PC-3 (cell line): ENCODE results near the gene PADI4. TPM values are rescaled to one million over a fixed set of nuclear protein-coding genes. Genes with fewer than 3 reads are reported as not detected.

Source experiments
- ATAC-seq: fragments of 200-7000 bp; cut with Tn5 transposase; 2 replicates; pipeline ENCODE4 v1.9.1; 2020; ENCODE audit warnings: mild to moderate bottlenecking, moderate library complexity
- Bru-seq: library from RNA; stranded (reverse); fragments of 400-500 nt; gene quantifications from one replicate; lab custom pipeline; 2021; lab: Mats Ljungman, UMichigan
- BruChase-seq, 2 experiments: library from RNA; stranded (reverse); fragments of 400-500 nt; gene quantifications; one replicate each; lab custom pipeline; 2021; lab: Mats Ljungman, UMichigan
- BruUV-seq: library from RNA; stranded (reverse); fragments of 400-500 nt; replicated peaks from 2 replicates; lab custom pipeline; 2021; lab: Mats Ljungman, UMichigan
- CTCF ChIA-PET: fragments of 300-600 bp; sonication (Branson Sonifier 250); formaldehyde crosslinking; loops from one replicate; lab custom pipeline; 2022; ENCODE audit warnings: antibody characterized with exemption; lab: Charles Lee
- POLR2A ChIA-PET: fragments of 300-600 bp; sonication (Branson Sonifier 250); formaldehyde crosslinking; loops from one replicate; lab custom pipeline; 2022; ENCODE audit warnings: antibody characterized with exemption; ENCODE audit not compliant: unreplicated experiment; lab: Charles Lee
- DNase-seq: peaks from one replicate; pipeline ENCODE4 v3.0.0-alpha.2; 2015
- H2AFZ ChIP-seq: fragments of 300-600 bp; sonication (generic); 2 replicates; pipeline ENCODE4 v1.6.0; 2016; ENCODE audit warnings: antibody characterized with exemption, low read length
- H3F3A ChIP-seq: fragments of 300-600 bp; sonication (generic); one replicate; pipeline ENCODE4 v1.6.0; 2017; ENCODE audit warnings: antibody characterized with exemption, low read length, control low read depth, mild to moderate bottlenecking; ENCODE audit not compliant: unreplicated experiment
- H3K27ac ChIP-seq: fragments of 300-600 bp; sonication (generic); 2 replicates; pipeline ENCODE4 v1.5.1; 2016; ENCODE audit warnings: mild to moderate bottlenecking, low read length
- H3K27me3 ChIP-seq: fragments of 300-600 bp; sonication (generic); 2 replicates; pipeline ENCODE4 v1.6.1; 2016; ENCODE audit warnings: low read length, mixed read lengths
- H3K36me3 ChIP-seq: fragments of 300-600 bp; sonication (generic); 2 replicates; pipeline ENCODE4 v1.6.1; 2016; ENCODE audit warnings: low read depth, mixed run types, low read length, mixed read lengths
- H3K4me1 ChIP-seq: fragments of 300-600 bp; sonication (generic); 2 replicates; pipeline ENCODE4 v1.5.1; 2016; ENCODE audit warnings: low read length; ENCODE audit not compliant: insufficient read depth
- H3K4me2 ChIP-seq: fragments of 300-600 bp; sonication (generic); 2 replicates; pipeline ENCODE4 v1.6.0; 2016; ENCODE audit warnings: low read length
- H3K4me3 ChIP-seq: fragments of 300-600 bp; sonication (generic); 2 replicates; pipeline ENCODE4 v1.5.1; 2016; ENCODE audit warnings: mild to moderate bottlenecking, low read length, mixed read lengths
- H3K79me2 ChIP-seq: fragments of 300-600 bp; sonication (generic); 2 replicates; pipeline ENCODE4 v1.6.1; 2017; ENCODE audit warnings: low read length, mixed read lengths
- H3K9ac ChIP-seq: fragments of 300-600 bp; sonication (generic); 2 replicates; pipeline ENCODE4 v1.6.0; 2016; ENCODE audit warnings: mild to moderate bottlenecking, low read length
- H3K9me2 ChIP-seq: fragments of 300-600 bp; sonication (generic); replicated peaks from 2 replicates; pipeline ENCODE4 v1.6.1; 2016; ENCODE audit warnings: mixed run types, low read length, mixed read lengths
- H3K9me3 ChIP-seq: fragments of 300-600 bp; sonication (generic); 2 replicates; pipeline ENCODE4 v1.6.1; 2016; ENCODE audit warnings: low read length, mixed read lengths
- H4K20me1 ChIP-seq: fragments of 300-600 bp; sonication (generic); 2 replicates; pipeline ENCODE4 v1.6.1; 2016; ENCODE audit warnings: low read length, mixed read lengths
- CTCF ChIP-seq: fragments of 300-600 bp; sonication (generic); conservative IDR thresholded peaks from 2 replicates; pipeline ENCODE4 v1.5.1; 2017; ENCODE audit warnings: antibody characterized with exemption, low read depth, mild to moderate bottlenecking, low read length
- EZH2 ChIP-seq: fragments of 300-600 bp; sonication (generic); IDR thresholded peaks from one replicate; pipeline ENCODE4 v1.6.1; 2017; ENCODE audit warnings: antibody characterized with exemption, mild to moderate bottlenecking, low read length; ENCODE audit not compliant: unreplicated experiment
- EZH2phosphoT487 ChIP-seq: fragments of 300-600 bp; sonication (generic); IDR thresholded peaks from 2 replicates; pipeline ENCODE4 v1.6.1; 2018; ENCODE audit warnings: mild to moderate bottlenecking, antibody characterized with exemption, low read length, borderline replicate concordance
- intact Hi-C: fragments of 100-400 bp; cut with micrococcal nuclease; formaldehyde crosslinking; loops from 2 replicates; pipeline ENCODE4 v1.9.0; 2023
- long read RNA-seq: library from polyadenylated mRNA; unstranded; transcript quantifications from one replicate; pipeline ENCODE4 v2.0.0, GENCODE V29; 2021; ENCODE audit not compliant: unreplicated experiment
- total RNA-seq: library from RNA; depleted of rRNA; stranded (reverse); fragments of >200 nt; gene quantifications from 2 replicates; pipeline ENCODE4 v1.2.3, GENCODE V29; 2014; rRNA removed

PADI4 gene
- total RNA-seq (0.04 and 0.92 TPM in 2 replicates), Bru-seq, nascent RNA (percentile 3 among the genes with signal in this experiment), BruChase-seq, experiment 1, labeled RNA remaining after a 6-hour chase (percentile 7 among the genes with signal in this experiment), BruChase-seq, experiment 2, labeled RNA remaining after a 2-hour chase (not detected)
- long read RNA-seq: 0 reads

GRCh38 chr1:17307946-17308345 is at the start of gene PADI4:
Gene PADI4, plus strand, starts transcription at chr1:17308197. Its CDS starts 26 bp downstream, at chr1:17308223.
- Histone ChIP-seq H3K9me2 (no peaks in the 10 kb centered on the region), H3K79me2 (no peaks in the 10 kb centered on the region), H3K36me3 (no peaks in the 10 kb centered on the region), H2AFZ (no peak within 1 kb of the TSS), H3K4me1 (peaks cover 30% of the 10 kb centered on the region), H3K27me3 (no peaks in the 10 kb centered on the region), H3K4me2 (no peak within 1 kb of the TSS), H3K9ac (no peak within 1 kb of the TSS), H3K27ac (no peak within 1 kb of the TSS), H4K20me1 (no peaks in the 10 kb centered on the region), H3K9me3 (no peaks in the 10 kb centered on the region), H3K4me3 (no peak within 1 kb of the TSS), H3F3A (no peaks in the 10 kb centered on the region)
- POLR2A ChIA-PET: no interaction called here
- intact Hi-C loops: no loop called here
- TF ChIP-seq CTCF (no peak), EZH2 (no peak), EZH2phosphoT487 (no peak)
- CTCF ChIA-PET: no interaction called here
- BruUV-seq: no TSS peak
- DNase-seq (no peak), ATAC-seq (no peak)

GRCh38 chr1:17258758-17259130 is 49.3 kb upstream of the PADI4 start:
- no TSS peak for BruUV-seq
- Histone ChIP-seq H3K9ac (no peak overlapping the region), H3K4me3 (no peak overlapping the region), H3K79me2 (no peaks in the 10 kb centered on the region), H4K20me1 (no peaks in the 10 kb centered on the region), H3K9me3 (no peaks in the 10 kb centered on the region), H3K36me3 (no peaks in the 10 kb centered on the region), H3K4me2 (no peak overlapping the region), H3F3A (no peaks in the 10 kb centered on the region), H2AFZ (no peak overlapping the region), H3K27ac (no peak overlapping the region), H3K9me2 (no peaks in the 10 kb centered on the region), H3K27me3 (no peaks in the 10 kb centered on the region), H3K4me1 (no peaks in the 10 kb centered on the region)
- intact Hi-C loops: no loop called here
- ChIA-PET CTCF (no interaction called here), POLR2A (no interaction called here)
- DNase-seq (no peak), ATAC-seq (no peak)
- TF ChIP-seq EZH2phosphoT487: no peak

GRCh38 chr1:17259233-17259873 is 48.6 kb upstream of the PADI4 start:
- no peaks in the 10 kb centered on the region for H3K27me3 ChIP-seq
- no peaks in the 10 kb centered on the region for H4K20me1 ChIP-seq
- H3K9ac ChIP-seq: no peak overlapping the region
- no peaks in the 10 kb centered on the region for H3K4me1 ChIP-seq
- no peak overlapping the region for H3K4me2 ChIP-seq
- no peaks in the 10 kb centered on the region for H3K9me2 ChIP-seq
- no TSS peak for BruUV-seq
- H3K36me3 ChIP-seq: no peaks in the 10 kb centered on the region
- no peaks in the 10 kb centered on the region for H3K9me3 ChIP-seq
- no peaks in the 10 kb centered on the region for H3F3A ChIP-seq
- DNase-seq (no peak), ATAC-seq (no peak)
- no peak overlapping the region for H3K27ac ChIP-seq
- intact Hi-C loops: no loop called here
- POLR2A ChIA-PET: no interaction called here
- no peak overlapping the region for H2AFZ ChIP-seq
- CTCF ChIA-PET: no interaction called here
- TF ChIP-seq EZH2phosphoT487 (no peak), EZH2 (no peak)
- no peak overlapping the region for H3K4me3 ChIP-seq
- H3K79me2 ChIP-seq: no peaks in the 10 kb centered on the region
